Fibroblast of skin of abdomen (primary cell): ENCODE measurements around the gene BMP3. TPM values are rescaled to one million over a fixed set of nuclear protein-coding genes. Genes with fewer than 3 reads are reported as not detected.
"Not testable (repeated sequence)": the region's sequence is repeated elsewhere in the genome, so short reads cannot be mapped to it uniquely, and the experiment has no call there.

ENCODE experiments used
- DNase-seq: peaks from one replicate; pipeline ENCODE4 v3.0.0-alpha.2; 2013
- polyA plus RNA-seq, 2 experiments: library from polyadenylated mRNA; unstranded; fragments of 120-200 nt; gene quantifications; one replicate each; pipeline ENCODE4 v1.2.1, GENCODE V29; 2013; ENCODE audit not compliant: insufficient read length in 2 of 2

BMP3 gene
- polyA plus RNA-seq (2013, experiment 1 of 2; ENCODE audit: insufficient read length), result 0.09 TPM
- polyA plus RNA-seq (2013, experiment 2 of 2; ENCODE audit: insufficient read length), result 0.05 TPM

- peak; percentile 42 for DNase-seq
Measured at GRCh38 chr4:81030061-81030980, at the start of gene BMP3. Gene BMP3, plus strand, starts transcription at chr4:81030708. Its CDS starts 577 bp downstream, at chr4:81031285.

GRCh38 chr4:80986011-80986410 lies 44.5 kb upstream of the BMP3 start:
- no peak for DNase-seq

GRCh38 chr4:80989921-80990544 lies 40.5 kb upstream of the BMP3 start:
- peak; percentile 65 for DNase-seq

- no peak for DNase-seq
Measured at GRCh38 chr4:80990851-80991250, 39.7 kb upstream of the BMP3 start.

GRCh38 chr4:80999943-81000342 lies 30.6 kb upstream of the BMP3 start:
- DNase-seq, result no peak

GRCh38 chr4:81003597-81004111 lies 26.9 kb upstream of the BMP3 start:
- no peak for DNase-seq

- no peak for DNase-seq
Measured at GRCh38 chr4:81007417-81007816, 23.1 kb upstream of the BMP3 start.

- DNase-seq, result not testable (repeated sequence)
Measured at GRCh38 chr4:81016566-81016965, 13.9 kb upstream of the BMP3 start.

- no peak for DNase-seq
Measured at GRCh38 chr4:81019006-81019405, 11.5 kb upstream of the BMP3 start.

GRCh38 chr4:81021142-81021944 lies 9.2 kb upstream of the BMP3 start:
- DNase-seq, result no peak

- DNase-seq, result no peak
Measured at GRCh38 chr4:81021981-81022380, 8.5 kb upstream of the BMP3 start.

- no peak for DNase-seq
Measured at GRCh38 chr4:81023484-81023883, 7.0 kb upstream of the BMP3 start.

GRCh38 chr4:81030981-81031791 lies 678 bp downstream of the BMP3 start:
- DNase-seq, result peak; percentile 5

- no peak for DNase-seq
Measured at GRCh38 chr4:81031796-81032551, 1.5 kb downstream of the BMP3 start.

- DNase-seq, result no peak
Measured at GRCh38 chr4:81032771-81033684, 2.5 kb downstream of the BMP3 start.

- DNase-seq, result no peak
Measured at GRCh38 chr4:81038636-81039350, 8.3 kb downstream of the BMP3 start.

GRCh38 chr4:81039351-81039972 lies 9.0 kb downstream of the BMP3 start:
- DNase-seq, result no peak

- DNase-seq, result peak; percentile 32
Measured at GRCh38 chr4:81040012-81040659, 9.6 kb downstream of the BMP3 start.
